NCI-H446 (cell line): ENCODE measurements around the gene CADM2.

ENCODE experiments used
- DNase-seq, 2 experiments: peaks; one replicate each; lab custom pipeline; 2025; lab: John Stamatoyannopoulos, UW

CADM2 gene

DNA sequence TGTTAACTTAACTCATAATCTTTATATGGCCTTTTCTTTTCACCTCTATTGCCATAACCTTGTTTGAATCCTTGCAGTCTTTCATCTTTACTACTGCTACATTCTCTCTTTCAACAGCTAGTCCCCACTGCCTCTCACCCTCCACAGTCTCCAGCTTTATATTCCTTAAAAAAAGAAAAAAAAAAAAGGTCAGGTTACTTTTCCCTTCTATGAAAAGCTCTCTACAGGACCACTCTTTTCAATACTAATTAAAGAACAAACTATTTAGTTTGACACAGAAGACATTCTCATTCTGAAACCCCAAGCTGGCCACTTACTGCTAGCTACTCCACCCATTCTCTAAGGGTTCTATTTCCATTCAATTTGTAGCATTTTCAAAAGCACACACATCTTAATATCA is 25.6 kb downstream of the CADM2 start:
- no peak for DNase-seq

DNA sequence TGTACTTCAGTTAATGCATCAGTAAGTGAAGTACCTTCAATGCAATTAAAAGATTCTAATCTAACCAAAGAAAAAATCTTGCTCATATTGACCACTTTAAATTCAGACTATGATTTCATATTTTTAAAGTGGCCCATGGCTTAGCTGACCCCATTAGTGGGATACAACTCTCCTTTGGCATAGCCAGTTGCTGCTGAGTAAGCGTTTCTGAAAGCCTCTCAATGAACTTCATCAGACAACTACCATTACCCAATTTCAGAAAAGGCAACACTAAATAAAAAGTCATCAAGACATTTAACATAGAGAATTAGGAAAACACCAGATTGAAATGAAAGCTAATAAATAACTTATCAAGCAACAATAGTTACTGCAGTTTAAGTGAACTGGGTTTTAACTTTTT is 27.0 kb downstream of the CADM2 start:
- DNase-seq: no peak

DNA sequence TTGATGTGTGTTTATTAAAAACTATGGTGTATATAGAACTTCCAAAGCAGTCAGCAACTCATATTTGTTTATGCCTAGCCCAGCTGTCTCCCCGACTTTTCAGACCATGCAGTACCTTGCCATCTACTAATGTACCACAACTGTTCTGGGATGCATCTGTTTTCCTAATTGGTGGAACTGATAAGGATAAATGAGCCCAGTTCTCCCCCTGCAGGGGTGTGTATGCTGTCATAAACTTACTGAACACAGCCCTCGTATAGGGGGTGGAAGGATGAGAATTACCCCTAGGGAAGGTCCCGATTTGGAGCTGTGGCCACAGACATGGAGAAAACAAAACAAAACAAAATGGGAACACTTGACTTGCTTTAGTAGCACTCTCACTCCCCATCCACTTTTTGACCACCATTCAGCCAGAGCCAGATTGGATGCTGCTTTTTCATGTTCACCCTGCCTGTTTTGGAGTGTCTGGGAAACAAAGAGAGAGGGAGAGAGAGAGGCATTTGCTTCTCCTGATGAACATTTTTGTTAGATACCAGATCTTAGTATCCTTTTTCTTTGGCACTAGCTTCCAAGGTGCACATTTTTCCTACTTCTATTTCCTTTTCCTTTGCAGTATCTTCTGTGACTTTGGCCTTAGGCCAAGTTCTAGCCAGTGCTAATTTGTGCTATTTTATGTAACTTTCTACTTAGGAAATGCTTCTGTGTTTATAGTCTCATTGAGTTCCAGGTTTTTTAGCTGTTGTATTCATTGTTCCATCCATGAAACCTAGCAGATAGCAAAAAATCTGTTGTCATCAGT is 29.1 kb downstream of the CADM2 start:
- no peak for DNase-seq

GRCh38 chr3:84989102-84989501 is 30.3 kb downstream of the CADM2 start:
- DNase-seq: no peak

- DNase-seq: no peak
Observed at GRCh38 chr3:84991422-84991900, 32.7 kb downstream of the CADM2 start.

- no peak for DNase-seq
Observed at GRCh38 chr3:84993956-84994355, 35.2 kb downstream of the CADM2 start.

DNA sequence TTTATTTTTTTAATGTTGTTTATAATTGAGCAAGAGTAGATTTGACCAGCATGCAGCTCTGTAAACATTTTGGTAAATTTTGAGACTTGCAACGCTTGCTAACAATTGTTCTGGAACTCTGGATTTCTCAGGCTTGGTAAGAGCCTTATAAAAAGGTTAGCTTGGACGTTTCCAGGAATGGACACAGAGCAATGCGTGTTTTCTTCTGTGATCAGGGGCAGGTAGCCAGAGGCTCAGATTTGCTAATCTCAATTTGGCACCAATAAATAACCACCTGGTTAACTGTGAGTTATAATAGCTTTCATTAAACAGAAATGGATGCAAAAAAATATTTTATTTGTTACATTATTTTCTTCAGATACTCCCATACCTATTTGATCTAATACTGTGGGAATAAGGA is 39.8 kb downstream of the CADM2 start:
- no peak for DNase-seq

DNA sequence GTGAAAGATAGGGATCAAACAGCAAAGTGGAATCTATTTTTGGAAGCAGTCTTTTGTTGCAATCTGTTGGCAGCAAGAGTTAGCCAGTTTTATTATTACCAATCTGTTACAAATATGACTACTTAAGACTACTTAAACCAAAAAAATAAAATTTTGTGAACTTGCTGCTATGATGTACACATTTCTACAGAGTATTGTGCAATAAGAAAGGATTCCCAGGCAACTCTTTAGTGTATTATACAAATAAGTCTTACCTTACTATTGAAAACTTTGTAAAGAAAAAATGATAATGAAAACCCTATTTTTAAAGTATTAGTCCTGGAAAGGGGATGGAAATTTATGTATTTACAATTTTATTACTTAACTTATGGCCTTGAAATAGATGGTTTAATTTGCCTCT is 44.7 kb downstream of the CADM2 start:
- DNase-seq: no peak

DNA sequence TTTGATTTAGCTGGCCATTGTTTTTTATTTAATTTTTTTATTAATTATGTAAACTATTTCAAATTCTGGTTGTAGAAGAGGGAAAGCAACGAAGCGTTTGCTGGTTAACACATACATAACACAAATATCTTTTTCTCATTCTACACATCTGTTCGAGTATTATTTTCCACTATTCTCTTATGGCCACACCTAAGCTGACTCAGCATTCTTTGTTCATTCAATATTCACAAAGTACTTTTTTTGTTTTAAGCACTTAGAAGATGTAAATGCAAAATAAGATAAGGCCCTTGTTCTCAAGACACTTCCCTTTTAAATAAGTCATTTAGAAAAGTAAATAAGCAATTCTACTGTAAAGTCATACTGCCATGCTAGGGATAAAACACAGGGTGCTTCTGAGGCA is 45.4 kb downstream of the CADM2 start:
- DNase-seq: no peak

- DNase-seq: no peak
Observed at GRCh38 chr3:85005946-85006345, 47.2 kb downstream of the CADM2 start.

DNA sequence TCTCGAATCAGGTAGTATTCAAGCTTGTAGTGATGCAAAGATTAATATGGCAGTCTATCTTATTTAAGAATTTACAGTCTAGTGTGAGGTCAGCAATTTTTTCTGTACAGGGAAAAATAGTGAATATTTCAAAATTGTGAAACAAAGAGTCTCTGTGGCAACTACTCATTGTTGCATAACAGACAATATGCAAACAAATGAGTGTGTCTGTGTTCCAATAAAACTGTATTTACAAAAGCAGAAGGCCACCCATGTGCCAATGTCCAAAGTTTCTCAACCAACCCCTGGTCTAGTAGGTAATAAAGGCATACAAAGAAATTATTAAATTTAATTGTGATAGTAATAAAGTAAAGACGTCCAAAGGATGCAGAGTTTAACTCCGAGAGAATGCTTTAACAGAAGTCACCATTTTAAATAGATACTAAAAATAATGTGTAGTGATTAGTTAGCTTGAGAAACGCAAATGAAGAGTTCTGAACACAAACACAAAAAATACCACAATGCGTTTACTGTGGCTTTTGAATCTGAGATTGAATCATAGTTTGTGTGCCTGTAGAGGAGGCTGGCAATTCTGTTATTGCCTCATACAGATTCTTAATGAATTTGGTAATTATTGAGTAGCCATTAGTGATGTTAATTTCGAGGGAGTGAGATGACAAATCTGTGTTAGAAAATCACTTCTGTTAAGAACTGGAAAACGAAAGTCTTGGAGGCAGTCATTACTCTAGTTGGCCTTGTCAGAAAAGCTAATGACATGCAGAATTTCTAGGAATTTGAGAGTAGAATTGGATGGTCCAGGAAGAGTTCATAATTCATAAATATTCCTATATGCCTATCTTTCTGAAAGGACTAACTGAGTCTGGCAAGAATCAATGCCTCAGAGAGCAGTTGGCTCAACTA is 48.7 kb downstream of the CADM2 start:
- DNase-seq: no peak

- DNase-seq: no peak
Observed at GRCh38 chr3:85020828-85021227, 62.0 kb downstream of the CADM2 start.

DNA sequence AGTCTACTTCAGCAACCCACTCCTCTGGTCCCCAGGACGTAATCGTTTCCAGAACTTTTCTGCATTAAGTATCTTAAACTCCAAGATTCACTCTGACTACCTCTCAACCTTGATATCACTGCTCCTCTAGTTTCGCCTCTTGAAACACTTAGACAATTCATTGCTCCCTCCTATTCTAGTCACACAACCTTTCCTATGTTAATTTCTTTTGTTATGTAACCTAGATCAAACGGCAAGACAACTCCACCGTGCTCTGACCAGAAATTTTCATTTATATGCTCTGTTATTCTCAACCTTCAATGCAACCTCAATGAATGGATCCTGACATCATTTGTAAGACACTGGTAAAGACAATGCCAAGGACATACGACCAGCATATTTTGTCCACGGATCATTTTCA is 71.3 kb downstream of the CADM2 start:
- no peak for DNase-seq

DNA sequence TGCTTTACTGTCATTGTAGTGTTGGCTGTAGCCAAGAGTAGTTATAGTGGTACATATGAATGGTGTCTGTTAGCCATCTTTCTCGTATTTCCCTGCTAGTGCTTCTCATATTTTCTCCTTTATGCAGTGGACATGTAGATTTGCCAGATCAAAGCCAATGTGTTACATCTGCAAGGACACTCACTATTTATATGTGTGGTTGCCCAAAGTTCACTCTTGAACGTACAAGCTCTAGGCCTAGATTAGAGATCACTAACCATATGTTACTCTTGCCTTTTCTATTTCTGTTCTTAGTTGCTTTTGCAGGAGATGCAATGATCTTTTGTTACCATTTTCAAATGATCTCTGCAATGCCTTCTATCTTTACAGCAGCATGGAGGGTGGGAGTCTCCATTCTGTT is 78.4 kb downstream of the CADM2 start:
- DNase-seq: no peak

GRCh38 chr3:85041001-85041400 is 82.2 kb downstream of the CADM2 start:
- no peak for DNase-seq

- no peak for DNase-seq
Observed at GRCh38 chr3:85041562-85042055, 82.8 kb downstream of the CADM2 start.

- DNase-seq: no peak
Observed at GRCh38 chr3:85050821-85051220, 92.0 kb downstream of the CADM2 start.

- no peak for DNase-seq
Observed at GRCh38 chr3:85051786-85052185, 93.0 kb downstream of the CADM2 start.

DNA sequence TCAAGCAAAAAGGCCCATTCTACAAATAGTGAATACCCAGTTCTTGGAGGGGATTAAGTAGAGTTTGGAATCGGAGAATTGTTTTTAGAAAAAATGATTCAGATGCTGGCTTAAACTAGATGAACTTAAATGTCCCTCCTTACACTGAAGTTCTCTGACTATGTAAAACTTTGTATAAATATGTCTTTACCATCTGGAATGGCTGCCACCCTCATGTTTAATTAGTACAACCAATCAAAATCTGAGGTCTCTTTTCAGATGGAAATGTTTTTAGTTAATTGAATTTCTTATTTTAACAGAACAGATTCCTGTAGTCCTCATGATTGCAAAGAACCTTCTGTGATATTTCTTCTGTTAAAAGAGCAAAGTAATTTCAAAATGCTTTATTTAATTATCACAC is 94.8 kb downstream of the CADM2 start:
- no peak for DNase-seq

DNA sequence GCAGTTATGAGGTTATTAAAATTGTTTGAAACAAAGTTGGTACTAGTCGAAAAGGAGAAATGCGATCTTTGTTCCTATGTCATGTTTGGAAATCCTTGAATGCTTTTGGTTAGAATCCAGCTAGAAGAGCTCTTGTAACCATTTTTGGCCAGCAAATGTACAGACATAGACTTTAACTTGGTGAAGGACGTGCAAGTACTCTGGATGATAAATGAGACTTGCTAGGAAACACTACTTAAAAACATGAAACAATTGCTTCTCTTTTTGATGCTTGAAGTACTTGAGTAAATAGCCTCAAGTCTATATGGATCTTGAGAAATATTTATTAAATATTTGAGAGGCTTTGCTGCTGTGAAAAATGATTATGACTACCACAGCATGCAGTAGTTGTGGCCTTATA is 95.8 kb downstream of the CADM2 start:
- DNase-seq: no peak

GRCh38 chr3:85068911-85069310 is 110.1 kb downstream of the CADM2 start:
- DNase-seq: no peak

DNA sequence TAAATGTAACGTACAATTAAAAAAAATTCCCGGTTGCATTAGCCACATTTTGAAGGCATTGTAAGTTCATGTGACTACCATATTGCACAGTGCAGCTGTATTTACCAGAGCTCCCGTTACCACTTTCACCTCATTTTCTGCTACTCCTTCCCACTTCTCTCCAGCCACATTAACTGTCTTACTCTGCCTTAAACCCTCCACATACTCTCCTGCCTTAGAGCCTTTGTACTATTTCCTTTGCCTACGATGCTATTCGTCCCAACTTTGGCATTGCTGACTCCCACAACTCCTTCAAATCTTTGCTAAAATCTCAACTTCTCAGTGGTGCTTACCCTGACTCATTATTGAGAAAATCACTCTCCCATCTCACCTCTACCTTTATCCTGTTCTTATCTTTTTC is 115.2 kb downstream of the CADM2 start:
- DNase-seq: no peak

GRCh38 chr3:85075663-85076062 is 116.9 kb downstream of the CADM2 start:
- no peak for DNase-seq
